ENCODE measurements around the gene USP17L24.
"Not testable (repeated sequence)": the region's sequence is repeated elsewhere in the genome, so short reads cannot be mapped to it uniquely, and the experiment has no call there.

DNA sequence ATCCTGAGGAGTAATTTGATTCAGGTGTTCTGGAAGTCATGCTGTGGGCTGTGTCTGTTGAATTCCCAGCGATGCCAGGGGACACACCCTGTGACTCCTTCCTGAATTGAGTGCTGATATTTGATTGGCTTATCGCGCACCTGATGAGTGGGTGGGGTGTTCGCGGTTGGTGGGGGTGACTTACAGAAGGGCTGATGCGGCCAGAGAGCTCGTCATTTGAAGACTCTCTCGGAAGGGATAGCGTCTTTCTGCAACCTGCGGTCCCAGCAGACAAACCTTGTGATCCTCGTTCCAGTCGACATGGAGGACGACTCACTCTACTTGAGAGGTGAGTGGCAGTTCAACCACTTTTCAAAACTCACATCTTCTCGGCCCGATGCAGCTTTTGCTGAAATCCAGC, 23.6 kb downstream of the USP17L24 start, which contains the start of gene USP17L28:
- not testable (repeated sequence) for TF ChIP-seq CTCF, POLR2A (IDR thresholded peaks at IDR 0.05)

All from esophagus squamous epithelium (tissue), 4 donors.